HG02852 (cell line): ENCODE measurements around the gene SRCIN1.

Source experiments
- ATAC-seq: cut with Tn5 transposase; IDR thresholded peaks from one replicate; pipeline ENCODE4 v1.9.1; 2021; ENCODE audit warnings: mild to moderate bottlenecking, moderate library complexity; ENCODE audit not compliant: unreplicated experiment

The SRCIN1 gene

GRCh38 chr17:38617967-38618760, 12.4 kb upstream of the SRCIN1 start:
- no peak for ATAC-seq

DNA sequence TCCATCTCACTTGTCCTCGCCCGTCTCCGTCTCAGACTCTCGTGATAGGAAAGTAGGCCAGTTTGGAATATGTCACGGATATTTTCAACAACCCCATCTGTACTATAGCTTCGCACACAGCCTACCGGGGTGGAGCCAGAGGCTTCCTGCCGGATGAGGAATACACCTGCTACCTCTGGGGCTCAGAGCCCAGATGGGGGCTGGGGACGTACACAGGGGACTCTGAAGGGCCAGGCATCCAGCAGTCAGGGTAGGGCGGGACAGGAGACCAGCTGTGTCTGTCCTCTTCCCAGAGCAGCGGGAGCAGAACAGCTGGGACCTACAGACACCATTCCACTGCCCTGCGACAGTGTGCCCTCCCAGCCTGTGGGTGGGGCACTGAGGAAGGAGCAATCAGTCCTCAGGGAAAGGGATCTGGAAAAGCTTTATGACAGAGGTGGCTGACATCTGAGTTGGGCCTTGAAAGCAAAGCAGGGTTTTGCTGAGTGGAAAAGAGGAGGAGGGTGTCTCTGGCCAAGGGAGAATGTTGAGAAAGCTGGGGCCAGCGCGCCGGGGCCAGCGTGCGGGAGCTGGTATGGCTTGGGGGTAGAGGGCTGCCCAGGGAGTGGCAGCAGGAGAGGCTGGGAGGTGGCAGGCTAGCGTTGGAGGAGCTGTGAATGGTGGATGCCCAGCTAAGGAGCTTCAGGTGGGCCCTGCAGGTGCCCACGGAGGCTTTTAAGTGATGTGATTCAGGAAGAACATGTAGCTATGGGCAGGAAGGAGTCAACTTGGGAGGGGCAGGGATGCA, 11.5 kb upstream of the SRCIN1 start:
- no peak for ATAC-seq

- ATAC-seq = no peak
These were observed 10.6 kb upstream of the SRCIN1 start for GRCh38 chr17:38616361-38616760.

GRCh38 chr17:38613981-38614779, 8.4 kb upstream of the SRCIN1 start:
- ATAC-seq = no peak

GRCh38 chr17:38613525-38613980, 7.8 kb upstream of the SRCIN1 start:
- no peak for ATAC-seq

DNA sequence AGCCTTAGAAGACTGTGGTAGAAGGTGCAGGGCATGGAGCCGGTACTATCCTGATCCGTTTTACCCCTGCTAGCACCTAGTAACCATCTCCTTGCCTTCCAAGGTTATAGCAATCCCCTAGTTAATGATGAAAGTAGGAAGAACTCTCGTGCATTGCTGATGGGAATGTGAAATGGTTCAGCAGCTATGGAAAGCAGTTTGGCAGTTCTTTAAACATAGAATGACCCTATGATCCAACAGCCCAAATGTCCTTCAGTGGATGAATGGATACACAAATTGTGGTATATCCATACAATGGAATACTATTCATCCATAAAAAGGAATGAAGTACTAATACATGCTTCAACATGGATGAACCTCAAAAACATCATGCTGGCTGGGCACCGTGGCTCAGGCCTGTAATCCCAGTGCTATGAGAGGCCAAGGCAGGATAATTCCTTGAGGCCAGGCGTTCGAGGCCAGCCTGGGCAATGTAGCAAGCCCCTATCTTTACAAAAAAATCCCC, 6.2 kb upstream of the SRCIN1 start:
- ATAC-seq = no peak

GRCh38 chr17:38611070-38611786, 5.5 kb upstream of the SRCIN1 start:
- no peak for ATAC-seq

DNA sequence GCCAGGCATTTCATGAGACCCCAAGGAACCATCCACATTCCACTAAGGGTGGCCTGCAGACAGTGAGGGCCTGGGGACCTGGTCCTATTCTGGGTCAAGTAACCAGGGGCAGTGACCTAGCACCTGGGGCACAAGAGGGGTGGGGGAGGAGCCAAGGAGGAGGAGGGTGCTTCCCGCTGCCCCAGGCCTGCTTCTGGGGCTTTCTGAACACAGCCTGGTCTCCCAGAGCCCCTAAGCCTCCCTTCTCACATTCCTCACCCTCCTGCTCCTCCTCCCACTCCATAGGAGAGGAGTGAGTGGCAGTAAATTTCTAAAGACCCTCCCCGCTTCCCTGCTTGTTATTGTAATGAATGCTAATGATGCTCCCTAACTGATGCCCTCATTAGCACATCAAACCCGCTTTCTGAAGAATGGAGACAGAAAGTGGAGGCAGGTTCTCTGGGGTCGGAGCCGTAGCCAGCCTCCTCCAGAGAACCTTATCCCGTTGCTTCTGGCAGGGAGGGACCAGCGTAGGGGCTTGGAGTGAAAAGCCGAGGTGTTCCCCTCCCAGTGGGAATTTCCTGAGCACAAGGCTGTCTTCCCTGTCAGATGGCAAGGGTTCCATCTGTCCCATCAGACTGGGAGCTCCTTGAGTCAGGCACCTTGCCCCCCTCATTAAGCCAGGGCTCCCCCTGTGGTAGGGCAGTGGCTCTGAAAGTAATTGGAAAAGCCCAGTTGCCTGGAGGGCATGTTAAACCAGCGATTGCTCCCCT, 3.7 kb upstream of the SRCIN1 start:
- no peak for ATAC-seq

DNA sequence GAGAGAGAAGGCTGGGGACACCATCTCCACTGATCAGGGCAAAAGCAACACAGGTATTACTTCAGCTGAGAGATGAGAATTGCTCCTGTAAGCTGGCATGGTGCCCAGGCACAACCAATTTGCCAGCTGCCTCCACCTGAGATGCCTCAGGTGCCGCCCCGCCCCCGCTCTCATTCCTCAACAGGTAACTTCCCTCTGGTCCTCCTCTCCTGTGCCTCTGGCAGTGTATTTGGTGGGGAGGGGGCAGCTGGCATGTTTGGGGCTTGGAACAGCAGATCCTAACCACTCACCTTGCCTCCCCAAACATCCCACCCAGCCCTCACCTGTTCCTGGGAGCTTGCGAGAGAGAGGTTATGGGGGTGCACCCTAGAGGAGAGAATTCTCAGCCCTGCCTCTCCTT, 2.9 kb upstream of the SRCIN1 start:
- ATAC-seq = no peak

DNA sequence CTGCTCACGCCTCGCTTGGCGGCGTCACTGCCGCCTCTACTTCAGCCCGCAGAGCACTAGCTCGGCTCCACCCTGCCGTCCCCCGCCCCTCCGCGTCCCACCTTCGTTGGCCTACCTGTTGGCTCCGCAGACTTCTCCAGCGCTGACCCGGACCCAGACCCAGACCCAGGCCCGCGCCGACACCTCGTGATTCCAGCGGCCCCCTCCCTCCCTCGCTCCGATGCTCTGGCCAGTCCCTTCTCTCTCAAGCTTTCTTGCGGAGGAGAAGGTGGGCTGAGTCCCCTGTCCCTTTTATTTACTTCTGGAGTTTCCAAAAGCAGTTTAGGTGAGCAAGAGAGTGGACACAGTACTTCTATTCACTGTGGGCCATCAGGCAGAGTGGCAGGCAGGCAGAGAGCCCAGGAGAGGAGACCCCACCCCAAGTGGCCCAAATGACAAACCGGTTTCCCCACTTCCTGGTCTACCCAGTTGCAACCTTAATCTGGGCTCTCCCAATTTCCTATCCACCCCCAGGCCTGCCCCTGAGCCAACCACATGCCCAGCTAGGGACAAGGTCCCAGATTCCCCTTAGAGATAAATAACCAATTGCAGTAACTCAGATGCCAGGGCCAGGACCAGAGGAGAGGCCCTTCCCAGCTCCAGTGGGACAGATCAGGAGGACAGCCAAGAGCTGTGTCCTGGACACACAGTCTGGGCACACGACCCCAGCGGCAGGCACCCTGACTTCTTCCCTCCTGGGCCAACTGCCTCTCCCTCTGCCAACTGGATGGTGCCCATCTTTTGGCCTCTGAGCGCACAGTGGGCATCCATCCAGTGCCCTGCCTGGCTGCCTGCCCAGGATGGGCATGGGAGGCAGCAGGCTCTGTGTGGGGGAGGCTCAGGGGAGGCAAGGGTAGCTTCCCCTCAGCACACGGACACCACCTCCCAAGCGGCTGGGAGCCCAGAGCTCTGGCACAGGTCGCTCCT, 1.2 kb upstream of the SRCIN1 start:
- ATAC-seq = no peak

DNA sequence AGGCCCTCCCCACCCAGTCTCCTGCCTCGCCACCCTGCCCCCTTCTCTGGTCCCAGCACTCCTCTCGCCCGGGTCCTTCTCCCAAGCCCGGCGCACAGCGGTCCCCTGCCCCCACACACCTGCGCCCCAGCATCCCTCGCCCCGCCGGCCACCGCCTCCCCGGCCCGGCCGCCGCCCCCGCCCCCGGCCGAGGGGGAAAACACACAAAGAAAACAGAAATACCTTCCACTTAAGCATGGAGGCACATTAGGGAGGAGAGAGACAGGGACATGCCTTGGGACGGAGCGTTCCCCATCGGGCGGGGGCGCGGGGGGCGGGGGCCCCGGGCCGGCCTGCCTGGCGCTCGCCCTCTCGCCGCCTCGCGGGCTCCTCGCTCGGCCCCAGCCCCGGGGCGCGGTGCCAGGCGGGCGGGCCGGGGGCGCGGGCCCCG, 326 bp downstream of the SRCIN1 start:
- ATAC-seq = no peak

DNA sequence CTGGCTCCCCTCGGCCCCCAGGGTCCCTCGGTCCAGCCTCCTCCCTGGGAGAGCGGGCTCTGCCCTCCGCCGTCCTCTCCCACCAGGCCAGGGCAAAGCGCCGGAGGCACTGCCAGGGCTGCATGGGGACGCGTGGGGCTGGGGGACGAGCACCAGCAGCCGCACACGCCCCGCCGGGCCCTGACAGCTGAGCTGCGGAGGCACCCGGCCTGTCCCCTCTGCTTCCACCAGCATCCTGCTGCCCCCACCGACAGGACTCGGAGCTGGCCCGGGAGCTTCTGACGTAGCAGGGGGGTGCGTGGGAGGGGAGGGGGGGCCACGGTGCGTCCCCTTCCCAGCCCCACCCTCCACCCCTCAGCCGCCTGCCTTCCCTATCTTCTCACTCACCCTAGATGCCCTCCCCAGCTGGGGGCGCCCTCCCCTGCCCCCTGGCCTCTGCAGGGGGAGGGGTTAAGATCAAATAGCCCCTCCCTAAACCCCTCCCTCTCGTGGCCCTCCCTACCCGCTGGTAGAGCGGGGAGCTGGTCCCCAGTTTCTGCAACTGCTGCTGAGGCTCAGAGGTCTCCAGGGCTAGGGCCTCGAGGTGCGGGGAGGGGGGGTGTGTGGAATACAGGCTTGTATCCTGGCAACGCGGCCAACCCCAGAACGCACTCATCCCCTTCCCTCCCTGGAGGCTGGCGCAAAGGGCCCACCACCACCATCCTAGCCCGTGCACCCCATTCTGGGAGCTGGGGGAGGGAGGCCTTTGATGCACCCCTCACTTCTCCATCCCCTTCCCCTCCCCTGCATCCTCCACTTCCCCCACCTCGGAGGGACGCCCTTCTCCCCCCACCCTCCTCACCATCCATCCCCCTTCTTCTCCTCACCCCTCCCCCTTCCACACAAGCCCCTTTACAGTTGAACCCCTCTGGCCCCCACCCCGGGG, 1.0 kb downstream of the SRCIN1 start:
- no peak for ATAC-seq

GRCh38 chr17:38603786-38604478, 1.8 kb downstream of the SRCIN1 start:
- ATAC-seq = no peak

DNA sequence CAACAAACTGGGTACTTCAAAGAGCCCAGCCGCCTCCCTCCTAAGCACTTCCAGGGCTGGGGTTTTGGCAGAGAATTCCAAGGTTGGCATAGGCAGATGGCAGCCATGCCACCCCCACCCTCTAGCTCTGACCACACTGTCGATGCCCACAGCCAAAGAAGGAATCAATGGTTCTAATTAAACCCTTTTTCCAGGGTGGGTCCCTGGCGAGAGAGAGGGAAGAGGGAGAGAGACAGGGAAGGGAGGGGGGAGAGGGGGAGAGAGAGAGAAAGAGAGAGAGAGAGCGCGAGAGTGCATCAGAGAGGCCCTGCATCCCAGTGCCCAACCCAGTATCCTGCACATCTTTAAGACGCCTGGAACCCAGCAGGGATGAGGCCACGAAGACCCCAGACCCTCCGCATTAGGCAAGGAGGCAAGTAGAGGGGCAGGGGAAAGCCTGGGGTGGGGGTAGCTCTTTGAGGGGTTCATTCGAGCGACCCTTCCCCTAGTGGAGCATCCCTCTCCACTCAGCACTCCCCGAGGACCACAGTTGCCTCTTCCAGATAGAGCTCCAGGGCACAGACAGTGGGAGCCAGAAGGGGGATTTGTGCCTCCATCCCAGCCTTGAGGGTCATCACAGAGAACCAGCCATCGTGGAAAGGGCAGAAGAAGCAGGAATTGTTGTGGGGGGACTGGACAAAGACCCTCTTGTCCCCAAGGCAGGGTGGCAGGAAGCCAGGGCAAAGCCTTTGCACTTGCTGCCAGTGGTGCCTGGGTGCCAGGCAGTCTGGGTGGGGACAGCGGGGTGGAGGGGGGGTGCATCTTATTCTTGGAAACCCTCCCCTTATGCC, 2.6 kb downstream of the SRCIN1 start:
- ATAC-seq = no peak

DNA sequence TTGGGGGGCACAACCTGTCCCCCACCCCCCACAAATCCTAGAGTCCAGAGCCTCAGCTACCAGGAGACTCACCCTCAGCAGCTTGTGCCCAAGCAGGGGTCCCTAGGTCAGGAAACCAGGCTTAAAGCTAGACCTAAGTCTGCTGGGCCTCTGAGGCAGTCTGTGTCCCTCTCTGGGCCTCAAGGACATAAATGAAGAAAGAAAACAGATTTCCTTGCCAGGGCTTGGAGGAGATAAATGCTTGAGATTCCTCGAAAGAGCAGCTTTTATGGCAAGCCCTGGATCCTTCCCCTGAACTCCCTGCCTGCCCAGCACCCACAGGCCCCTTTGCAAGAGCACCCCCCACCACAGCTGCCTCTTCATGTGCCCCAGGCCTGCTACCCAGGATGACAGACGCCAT, 3.3 kb downstream of the SRCIN1 start:
- ATAC-seq = no peak
